ENCODE data around the gene PCDH9. TPM values are rescaled to one million over a fixed set of nuclear protein-coding genes. Genes with fewer than 3 reads are reported as not detected.
"Not testable (repeated sequence)": the region's sequence is repeated elsewhere in the genome, so short reads cannot be mapped to it uniquely, and the experiment has no call there.

The PCDH9 gene
- total RNA-seq, 2 experiments from 2014 or later = 0.14 to 0.21 TPM

DNA sequence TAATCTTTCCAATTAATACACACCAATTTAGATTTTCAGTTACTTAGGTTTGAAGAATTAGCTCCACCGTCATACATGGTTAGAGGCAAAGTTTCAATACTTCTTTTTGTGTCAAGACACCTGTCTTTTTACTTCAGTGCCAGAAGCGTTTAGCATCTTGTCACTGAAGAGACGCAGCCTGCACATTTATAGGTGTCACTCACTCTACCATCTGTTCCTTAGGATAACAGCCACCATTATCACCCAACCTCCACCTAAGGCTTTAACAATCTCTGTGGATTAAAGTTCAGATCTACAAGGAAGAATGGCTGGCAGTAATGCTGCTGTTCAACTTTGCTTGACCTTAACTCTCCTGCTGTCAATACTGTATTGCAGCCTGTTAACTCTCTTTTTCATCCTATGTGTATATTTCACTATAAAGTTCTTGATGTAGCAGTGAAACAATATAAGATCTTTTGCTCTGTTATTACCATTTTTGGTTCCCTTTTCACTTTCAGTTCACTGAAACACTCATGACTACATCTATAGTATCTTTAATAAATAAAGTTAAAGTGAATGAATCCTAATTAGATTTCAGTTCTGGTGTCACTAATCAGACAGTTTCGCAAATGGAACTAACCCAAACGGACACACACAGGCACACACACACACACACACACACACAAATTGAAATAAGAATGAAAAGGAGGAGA, 435.6 kb downstream of the PCDH9 start:
- H3K4me3 Mint-ChIP-seq = no peak overlapping the region
- peaks cover 3% of the 10 kb centered on the region for H3K9me3 Mint-ChIP-seq (ENCODE audit: low read depth)
- ATAC-seq (no peak), DNase-seq (no peak)
- H3K36me3 Mint-ChIP-seq (ENCODE audit: low read depth) = no peaks in the 10 kb centered on the region
- H3K4me1 Mint-ChIP-seq = no peaks in the 10 kb centered on the region
- H3K27me3 Mint-ChIP-seq = no peaks in the 10 kb centered on the region
- H3K27ac Mint-ChIP-seq = no peak overlapping the region
- POLR2A ChIA-PET = no interaction called here
- CTCF ChIA-PET = no interaction called here
- intact Hi-C loops (cut with DNase I, micrococcal nuclease) = no loop called here

DNA sequence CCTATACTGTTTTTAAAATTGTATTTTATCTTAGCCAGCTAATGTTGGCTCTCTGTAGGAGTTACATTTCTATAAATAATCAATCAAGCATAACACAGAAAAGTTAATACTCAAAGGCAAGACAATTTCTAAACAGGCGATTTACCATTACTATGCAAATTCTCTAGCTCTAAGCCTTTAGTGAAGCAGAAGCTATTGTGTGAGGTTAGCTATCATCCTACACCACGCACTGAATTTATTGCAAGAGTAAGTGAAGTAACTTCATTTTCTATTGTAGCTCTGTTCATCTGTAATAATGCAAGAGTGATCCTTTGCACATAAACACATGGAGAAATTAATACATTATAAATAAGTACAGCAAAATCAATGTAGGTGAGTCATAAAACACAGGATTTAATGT, 439.3 kb downstream of the PCDH9 start:
- H3K36me3 Mint-ChIP-seq (ENCODE audit: low read depth) = no peaks in the 10 kb centered on the region
- H3K4me1 Mint-ChIP-seq = no peaks in the 10 kb centered on the region
- intact Hi-C loops (cut with DNase I, micrococcal nuclease) = no loop called here
- no peak overlapping the region for H3K4me3 Mint-ChIP-seq
- DNase-seq (no peak), ATAC-seq (no peak)
- H3K27me3 Mint-ChIP-seq = no peaks in the 10 kb centered on the region
- ChIA-PET POLR2A (no interaction called here), CTCF (no interaction called here)
- no peak overlapping the region for H3K27ac Mint-ChIP-seq
- H3K9me3 Mint-ChIP-seq (ENCODE audit: low read depth) = no peaks in the 10 kb centered on the region

- H3K4me3 Mint-ChIP-seq = no peak overlapping the region
- no peak overlapping the region for H3K27ac Mint-ChIP-seq
- DNase-seq (no peak), ATAC-seq (no peak)
- H3K36me3 Mint-ChIP-seq (ENCODE audit: low read depth) = no peaks in the 10 kb centered on the region
- intact Hi-C loops (cut with DNase I, micrococcal nuclease) = no loop called here
- ChIA-PET POLR2A (no interaction called here), CTCF (no interaction called here)
- no peaks in the 10 kb centered on the region for H3K27me3 Mint-ChIP-seq
- H3K4me1 Mint-ChIP-seq = no peaks in the 10 kb centered on the region
- peaks cover 4% of the 10 kb centered on the region for H3K9me3 Mint-ChIP-seq (ENCODE audit: low read depth)
These were observed 448.9 kb downstream of the PCDH9 start for GRCh38 chr13:66781241-66781640.

GRCh38 chr13:66780814-66781213, 449.3 kb downstream of the PCDH9 start:
- intact Hi-C loops (cut with DNase I, micrococcal nuclease) = no loop called here
- no peak overlapping the region for H3K27ac Mint-ChIP-seq
- ATAC-seq = no peak
- no peaks in the 10 kb centered on the region for H3K36me3 Mint-ChIP-seq (ENCODE audit: low read depth)
- no peaks in the 10 kb centered on the region for H3K4me1 Mint-ChIP-seq
- H3K9me3 Mint-ChIP-seq (ENCODE audit: low read depth) = peaks cover 4% of the 10 kb centered on the region
- no peak for DNase-seq
- CTCF ChIA-PET = no interaction called here
- H3K27me3 Mint-ChIP-seq = no peaks in the 10 kb centered on the region
- POLR2A ChIA-PET = no interaction called here
- no peak overlapping the region for H3K4me3 Mint-ChIP-seq

GRCh38 chr13:66778461-66778860, 451.7 kb downstream of the PCDH9 start:
- Mint-ChIP-seq H3K4me1 (no peaks in the 10 kb centered on the region), H3K27me3 (no peaks in the 10 kb centered on the region), H3K27ac (no peak overlapping the region), H3K9me3 (ENCODE audit: low read depth) (peaks cover 4% of the 10 kb centered on the region), H3K4me3 (no peak overlapping the region), H3K36me3 (ENCODE audit: low read depth) (no peaks in the 10 kb centered on the region)
- intact Hi-C loops (cut with DNase I, micrococcal nuclease) = no loop called here
- ChIA-PET CTCF (no interaction called here), POLR2A (interaction anchor here (0.6 kb wide), 1 partner anchor 279 kb away, joined by 3 read pairs; no protein-coding TSS in a partner anchor)
- DNase-seq (no peak), ATAC-seq (no peak)

GRCh38 chr13:66775196-66775595, 454.9 kb downstream of the PCDH9 start:
- CTCF ChIA-PET = no interaction called here
- no peak for ATAC-seq
- Mint-ChIP-seq H3K27me3 (no peaks in the 10 kb centered on the region), H3K27ac (no peak overlapping the region), H3K4me3 (no peak overlapping the region), H3K4me1 (no peaks in the 10 kb centered on the region), H3K36me3 (ENCODE audit: low read depth) (no peaks in the 10 kb centered on the region), H3K9me3 (ENCODE audit: low read depth) (peaks cover 4% of the 10 kb centered on the region)
- DNase-seq = no peak
- intact Hi-C loops (cut with DNase I, micrococcal nuclease) = no loop called here
- POLR2A ChIA-PET = interaction anchor here (0.6 kb wide), 1 partner anchor 342 kb away, joined by 3 read pairs; no protein-coding TSS in a partner anchor

DNA sequence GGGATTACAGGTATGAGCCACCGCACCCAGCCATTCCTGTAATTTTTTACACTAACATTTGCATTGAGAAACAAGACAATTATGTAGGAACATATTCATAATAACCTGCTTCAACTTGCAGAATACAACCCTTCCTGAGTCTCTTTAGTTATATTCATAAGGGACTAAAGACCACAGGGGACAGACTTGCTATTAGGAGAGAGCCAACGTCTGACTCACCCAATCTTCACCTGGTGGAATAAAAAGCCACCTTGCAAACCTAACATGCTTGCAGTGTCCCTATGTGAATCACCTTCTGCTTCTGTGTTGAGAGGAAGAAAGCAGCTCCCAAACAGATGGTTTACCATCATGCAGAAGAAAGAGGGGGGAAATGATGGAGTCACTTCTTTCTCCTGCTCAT, 456.1 kb downstream of the PCDH9 start:
- DNase-seq = no peak
- CTCF ChIA-PET = interaction anchor here (0.7 kb wide), 1 partner anchor 189 kb away, joined by 3 read pairs; no protein-coding TSS in a partner anchor
- H3K27me3 Mint-ChIP-seq = no peaks in the 10 kb centered on the region
- ATAC-seq = no peak
- H3K4me1 Mint-ChIP-seq = no peaks in the 10 kb centered on the region
- H3K27ac Mint-ChIP-seq = no peak overlapping the region
- POLR2A ChIA-PET = no interaction called here
- peaks cover 4% of the 10 kb centered on the region for H3K9me3 Mint-ChIP-seq (ENCODE audit: low read depth)
- no peak overlapping the region for H3K4me3 Mint-ChIP-seq
- intact Hi-C loops (cut with DNase I, micrococcal nuclease) = no loop called here
- no peaks in the 10 kb centered on the region for H3K36me3 Mint-ChIP-seq (ENCODE audit: low read depth)

GRCh38 chr13:66765559-66765958, 464.6 kb downstream of the PCDH9 start:
- H3K4me3 Mint-ChIP-seq = no peak overlapping the region
- no peak overlapping the region for H3K27ac Mint-ChIP-seq
- no peaks in the 10 kb centered on the region for H3K36me3 Mint-ChIP-seq (ENCODE audit: low read depth)
- no peaks in the 10 kb centered on the region for H3K27me3 Mint-ChIP-seq
- ATAC-seq (no peak), DNase-seq (no peak)
- POLR2A ChIA-PET = no interaction called here
- intact Hi-C loops (cut with DNase I, micrococcal nuclease) = no loop called here
- CTCF ChIA-PET = no interaction called here
- H3K4me1 Mint-ChIP-seq = no peaks in the 10 kb centered on the region
- peaks cover 17% of the 10 kb centered on the region for H3K9me3 Mint-ChIP-seq (ENCODE audit: low read depth)

DNA sequence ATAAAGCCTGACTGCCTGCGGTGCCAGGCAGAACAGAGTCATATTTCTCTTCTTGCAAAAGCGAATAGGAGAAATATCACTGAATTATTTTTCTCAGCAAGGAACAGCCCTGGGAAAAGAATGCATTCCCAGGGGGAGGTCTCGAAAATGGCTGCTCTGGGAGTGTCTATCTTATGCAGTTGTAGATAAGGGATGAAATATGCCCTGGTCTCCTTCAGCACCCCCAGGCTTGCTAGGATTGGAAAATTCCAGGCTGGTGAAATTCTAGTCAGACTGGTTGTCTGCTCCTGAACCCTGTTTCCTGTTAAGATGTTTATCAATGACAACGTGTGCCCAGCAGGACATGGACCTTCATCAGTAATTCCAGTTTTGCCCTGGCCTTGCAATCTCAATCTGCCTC, 469.5 kb downstream of the PCDH9 start:
- H3K27me3 Mint-ChIP-seq; DNase-seq; POLR2A ChIA-PET; ATAC-seq; H3K27ac Mint-ChIP-seq; H3K36me3 Mint-ChIP-seq (ENCODE audit: low read depth); H3K4me1 Mint-ChIP-seq; intact Hi-C loops (cut with DNase I, micrococcal nuclease); H3K4me3 Mint-ChIP-seq: not testable (repeated sequence)
- CTCF ChIA-PET = interaction anchor here (0.6 kb wide), 1 partner anchor 206 kb away, joined by 4 read pairs; no protein-coding TSS in a partner anchor
- peaks cover 20% of the 10 kb centered on the region for H3K9me3 Mint-ChIP-seq (ENCODE audit: low read depth)

- peaks cover 17% of the 10 kb centered on the region for H3K9me3 Mint-ChIP-seq (ENCODE audit: low read depth)
- H3K4me1 Mint-ChIP-seq = no peaks in the 10 kb centered on the region
- no peaks in the 10 kb centered on the region for H3K27me3 Mint-ChIP-seq
- no peaks in the 10 kb centered on the region for H3K36me3 Mint-ChIP-seq (ENCODE audit: low read depth)
- no peak overlapping the region for H3K27ac Mint-ChIP-seq
- no peak overlapping the region for H3K4me3 Mint-ChIP-seq
- ATAC-seq (no peak), DNase-seq (no peak)
- intact Hi-C loops (cut with DNase I, micrococcal nuclease) = no loop called here
- ChIA-PET POLR2A (no interaction called here), CTCF (no interaction called here)
These were observed 470.2 kb downstream of the PCDH9 start for GRCh38 chr13:66759919-66760318.

DNA sequence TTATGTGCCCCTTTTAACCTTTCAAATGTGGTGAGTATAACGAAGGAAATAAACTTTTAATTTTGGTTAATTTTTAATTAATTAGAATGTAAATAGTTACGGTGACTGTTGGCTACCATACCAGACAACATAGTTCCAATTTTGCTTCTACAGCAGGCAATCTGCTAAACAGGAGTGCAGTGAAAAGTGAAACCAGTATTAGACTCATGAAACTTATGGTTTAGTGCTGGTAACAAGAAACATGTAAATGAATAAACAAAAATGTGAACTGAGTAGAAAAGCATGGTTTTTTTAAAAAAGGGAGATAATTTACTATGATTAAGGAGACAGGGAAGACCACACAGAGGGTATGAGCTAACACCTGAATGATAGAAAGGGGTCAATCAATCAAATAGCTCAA, 478.4 kb downstream of the PCDH9 start:
- H3K27ac Mint-ChIP-seq = no peak overlapping the region
- no peak for DNase-seq
- POLR2A ChIA-PET = no interaction called here
- no peaks in the 10 kb centered on the region for H3K27me3 Mint-ChIP-seq
- H3K4me1 Mint-ChIP-seq = no peaks in the 10 kb centered on the region
- ATAC-seq = no peak
- no peak overlapping the region for H3K4me3 Mint-ChIP-seq
- intact Hi-C loops (cut with DNase I, micrococcal nuclease) = no loop called here
- CTCF ChIA-PET = no interaction called here
- no peaks in the 10 kb centered on the region for H3K36me3 Mint-ChIP-seq (ENCODE audit: low read depth)
- peaks cover 10% of the 10 kb centered on the region for H3K9me3 Mint-ChIP-seq (ENCODE audit: low read depth)

- Mint-ChIP-seq H3K4me3 (no peak overlapping the region), H3K27ac (no peak overlapping the region), H3K27me3 (no peaks in the 10 kb centered on the region), H3K4me1 (no peaks in the 10 kb centered on the region), H3K9me3 (ENCODE audit: low read depth) (peaks cover 12% of the 10 kb centered on the region), H3K36me3 (ENCODE audit: low read depth) (no peaks in the 10 kb centered on the region)
- ATAC-seq (peak; percentile 70), DNase-seq (peak; percentile 27)
- ChIA-PET CTCF (interaction anchor here (0.5 kb wide), 1 partner anchor 60 kb away, joined by 3 read pairs; no protein-coding TSS in a partner anchor), POLR2A (no interaction called here)
- intact Hi-C loops (cut with DNase I, micrococcal nuclease) = no loop called here
These were observed 481.4 kb downstream of the PCDH9 start for GRCh38 chr13:66748712-66749111.
